ENCODE measurements around the gene C3orf52. TPM values are rescaled to one million over a fixed set of nuclear protein-coding genes. Genes with fewer than 3 reads are reported as not detected.

The C3orf52 gene
- total and polyA plus RNA-seq, 2 experiments from 2014 or later, result 8.1 to 16.6 TPM

- no peak overlapping the region for H2AFZ ChIP-seq
- ATAC-seq, result no peak
- no peaks in the 10 kb centered on the region for H3K36me3 ChIP-seq (ENCODE audit: insufficient read depth)
- no peaks in the 10 kb centered on the region for H4K20me1 ChIP-seq (replicated peaks; ENCODE audit: insufficient read depth)
- no peaks in the 10 kb centered on the region for H3K9me2 ChIP-seq (ENCODE audit: insufficient read depth)
- TF ChIP-seq EZH2 (IDR thresholded peaks at IDR 0.05; ENCODE audit: low read depth, unreplicated experiment) (no peak), ZNF331 (CRISPR knock-in tag; IDR thresholded peaks at IDR 0.05; ENCODE audit: low read depth) (no peak), ZNF462 (CRISPR knock-in tag; IDR thresholded peaks at IDR 0.05) (no peak), JUNB (IDR thresholded peaks at IDR 0.05; ENCODE audit: unreplicated experiment) (no peak), POLR2AphosphoS5 (IDR thresholded peaks at IDR 0.05; ENCODE audit: low read depth) (no peak), REST (IDR thresholded peaks at IDR 0.05; ENCODE audit: unreplicated experiment) (no peak), ZNF114 (CRISPR knock-in tag; IDR thresholded peaks at IDR 0.05) (no peak), EZH2phosphoT487 (IDR thresholded peaks at IDR 0.05; ENCODE audit: unreplicated experiment) (no peak), CREB1 (CRISPR knock-in tag; IDR thresholded peaks at IDR 0.05; ENCODE audit: low read depth) (no peak), ETS1 (IDR thresholded peaks at IDR 0.05) (no peak), NANOG (IDR thresholded peaks at IDR 0.05; ENCODE audit: borderline replicate concordance) (no peak), STAT1 (IDR thresholded peaks at IDR 0.05; ENCODE audit: unreplicated experiment) (no peak), CTCF (conservative IDR thresholded peaks at IDR 0.05; ENCODE audit: low read depth in 2 of 2) (no peak)
- DNase-seq (ENCODE audit: low spot score), result no peak
- Mint-ChIP-seq H3K4me1 (peaks cover 44% of the 10 kb centered on the region), H3K4me3 (no peak overlapping the region), H3K36me3 (ENCODE audit: low read depth) (no peaks in the 10 kb centered on the region), H3K27ac (no peak overlapping the region), H3K9me3 (no peaks in the 10 kb centered on the region), H3K27me3 (ENCODE audit: insufficient read depth, low read depth, poor library complexity) (no peaks in the 10 kb centered on the region)
- no peak overlapping the region for H3K4me3 ChIP-seq
- H3K4me1 ChIP-seq (ENCODE audit: insufficient read depth), result peaks cover 28% of the 10 kb centered on the region
- no peak overlapping the region for H3K4me2 ChIP-seq
- H3F3A ChIP-seq (replicated peaks; ENCODE audit: low read depth), result no peaks in the 10 kb centered on the region
- no peaks in the 10 kb centered on the region for H3K27me3 ChIP-seq (ENCODE audit: insufficient read depth)
- H3K79me2 ChIP-seq (replicated peaks; ENCODE audit: insufficient read depth), result no peaks in the 10 kb centered on the region
- no peak overlapping the region for H3K27ac ChIP-seq (ENCODE audit: low read depth)
These were observed 44.9 kb downstream of the C3orf52 start for GRCh38 chr3:112131111-112131510.

Data from GM23338 (cell line).